GM10248 (cell line): ENCODE results near the gene PLCB1.

ENCODE experiments used
- CTCF ChIA-PET: fragments of 300-600 bp; sonication (Branson Sonifier 250); formaldehyde crosslinking; extraction: SDS; loops from one replicate; lab custom pipeline; 2021; ENCODE audit warnings: antibody characterized with exemption; lab: Yijun Ruan, JAX
- POLR2A ChIA-PET: fragments of 350-650 bp; sonication (Branson Sonifier 250); formaldehyde crosslinking; extraction: SDS; loops from one replicate; lab custom pipeline; 2020; ENCODE audit warnings: antibody characterized with exemption; lab: Yijun Ruan, JAX
- DNase-seq: peaks from one replicate; pipeline ENCODE4 v3.0.0; 2012; ENCODE audit errors: extremely low spot score
- TF ChIP-seq, protein P1 (sequence below): IDR thresholded peaks from 2 replicates; pipeline ENCODE4 v1.5.1; 2012; ENCODE audit warnings: mild to moderate bottlenecking, low read depth; ENCODE audit errors: extremely low read depth, missing control alignments, control extremely low read depth

Gene PLCB1

GRCh38 chr20:8315639-8316573 is 183.8 kb downstream of the PLCB1 start:
- TF ChIP-seq, protein P1, sequence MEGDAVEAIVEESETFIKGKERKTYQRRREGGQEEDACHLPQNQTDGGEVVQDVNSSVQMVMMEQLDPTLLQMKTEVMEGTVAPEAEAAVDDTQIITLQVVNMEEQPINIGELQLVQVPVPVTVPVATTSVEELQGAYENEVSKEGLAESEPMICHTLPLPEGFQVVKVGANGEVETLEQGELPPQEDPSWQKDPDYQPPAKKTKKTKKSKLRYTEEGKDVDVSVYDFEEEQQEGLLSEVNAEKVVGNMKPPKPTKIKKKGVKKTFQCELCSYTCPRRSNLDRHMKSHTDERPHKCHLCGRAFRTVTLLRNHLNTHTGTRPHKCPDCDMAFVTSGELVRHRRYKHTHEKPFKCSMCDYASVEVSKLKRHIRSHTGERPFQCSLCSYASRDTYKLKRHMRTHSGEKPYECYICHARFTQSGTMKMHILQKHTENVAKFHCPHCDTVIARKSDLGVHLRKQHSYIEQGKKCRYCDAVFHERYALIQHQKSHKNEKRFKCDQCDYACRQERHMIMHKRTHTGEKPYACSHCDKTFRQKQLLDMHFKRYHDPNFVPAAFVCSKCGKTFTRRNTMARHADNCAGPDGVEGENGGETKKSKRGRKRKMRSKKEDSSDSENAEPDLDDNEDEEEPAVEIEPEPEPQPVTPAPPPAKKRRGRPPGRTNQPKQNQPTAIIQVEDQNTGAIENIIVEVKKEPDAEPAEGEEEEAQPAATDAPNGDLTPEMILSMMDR: no peak
- ChIA-PET CTCF (interaction anchor here (1.6 to 3.1 kb wide), 3 partner anchors 10 to 176 kb away, joined by 3 to 24 read pairs (median 12); no protein-coding TSS in a partner anchor), POLR2A (no interaction called here)
- no peak for DNase-seq

DNA sequence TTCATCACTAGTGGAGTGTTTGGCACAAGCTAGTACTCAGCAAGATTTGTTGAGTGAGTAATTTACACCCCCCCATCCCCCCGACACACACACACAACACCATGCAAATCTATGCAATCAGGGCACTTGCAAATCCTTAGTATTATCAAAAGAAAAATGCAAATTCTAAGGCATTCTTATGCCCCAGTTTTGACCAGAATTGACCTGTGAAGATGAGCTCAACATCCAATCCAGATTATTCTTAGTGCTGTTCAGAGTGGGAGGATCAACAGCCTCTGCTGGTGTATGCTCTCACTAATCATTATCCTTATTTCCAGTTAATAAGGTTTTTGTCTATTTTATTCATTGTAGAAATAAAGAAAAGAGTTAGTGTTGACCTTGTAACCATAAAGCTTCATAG is 185.4 kb downstream of the PLCB1 start:
- CTCF ChIA-PET: no interaction called here

GRCh38 chr20:8318965-8319625 is 187.0 kb downstream of the PLCB1 start:
- CTCF ChIA-PET: interaction anchor here (0.9 to 1.2 kb wide), 2 partner anchors 12 to 38 kb away, joined by 3 to 4 read pairs; no protein-coding TSS in a partner anchor
- TF ChIP-seq, protein P1: no peak
- POLR2A ChIA-PET: no interaction called here
- no peak for DNase-seq

More for the DNA sequence above, 185.4 kb downstream of the PLCB1 start:
- DNase-seq: no peak
- TF ChIP-seq, protein P1: no peak
- POLR2A ChIA-PET: no interaction called here

- POLR2A ChIA-PET: no interaction called here
- CTCF ChIA-PET: no interaction called here
- TF ChIP-seq, protein P1: no peak
Observed at GRCh38 chr20:8320306-8320705, 188.2 kb downstream of the PLCB1 start.

DNA sequence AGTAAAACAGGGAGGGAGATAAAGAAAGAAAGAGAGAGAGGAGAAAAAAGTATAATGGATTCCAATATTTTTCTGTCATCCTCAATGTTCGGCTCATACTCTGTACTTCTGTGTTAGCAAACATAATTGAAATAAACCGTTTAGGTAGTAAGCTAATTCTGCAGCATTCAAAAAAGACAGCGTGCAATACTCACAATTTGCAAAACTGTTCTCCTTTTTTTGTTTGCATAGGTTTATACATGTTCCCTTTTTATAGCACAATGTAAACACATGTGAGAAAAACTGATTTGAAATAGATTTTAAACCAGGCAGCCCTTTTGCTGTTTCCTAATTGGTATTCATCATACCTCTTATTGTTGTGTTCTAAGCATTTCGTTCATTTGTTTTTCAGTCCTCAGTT is 188.9 kb downstream of the PLCB1 start:
- TF ChIP-seq, protein P1: no peak
- ChIA-PET POLR2A (no interaction called here), CTCF (no interaction called here)
- DNase-seq: no peak

More at GRCh38 chr20:8320306-8320705, 188.2 kb downstream of the PLCB1 start:
- no peak for DNase-seq

- POLR2A ChIA-PET: no interaction called here
- TF ChIP-seq, protein P1: no peak
- DNase-seq: no peak
- CTCF ChIA-PET: interaction anchor here (1.3 to 1.8 kb wide), 3 partner anchors 19 to 279 kb away, joined by 3 to 4 read pairs (median 4); no protein-coding TSS in a partner anchor
Observed at GRCh38 chr20:8322662-8323217, 190.7 kb downstream of the PLCB1 start.
